Activated gamma-delta T cell treated with Interleukin-2 at 50 U/mL for 16 hours (primary cell): ENCODE measurements around the gene MTERF4.

Experiments
- DNase-seq: peaks from one replicate; pipeline ENCODE4 v3.0.0-alpha.2; 2020

MTERF4 gene

DNA sequence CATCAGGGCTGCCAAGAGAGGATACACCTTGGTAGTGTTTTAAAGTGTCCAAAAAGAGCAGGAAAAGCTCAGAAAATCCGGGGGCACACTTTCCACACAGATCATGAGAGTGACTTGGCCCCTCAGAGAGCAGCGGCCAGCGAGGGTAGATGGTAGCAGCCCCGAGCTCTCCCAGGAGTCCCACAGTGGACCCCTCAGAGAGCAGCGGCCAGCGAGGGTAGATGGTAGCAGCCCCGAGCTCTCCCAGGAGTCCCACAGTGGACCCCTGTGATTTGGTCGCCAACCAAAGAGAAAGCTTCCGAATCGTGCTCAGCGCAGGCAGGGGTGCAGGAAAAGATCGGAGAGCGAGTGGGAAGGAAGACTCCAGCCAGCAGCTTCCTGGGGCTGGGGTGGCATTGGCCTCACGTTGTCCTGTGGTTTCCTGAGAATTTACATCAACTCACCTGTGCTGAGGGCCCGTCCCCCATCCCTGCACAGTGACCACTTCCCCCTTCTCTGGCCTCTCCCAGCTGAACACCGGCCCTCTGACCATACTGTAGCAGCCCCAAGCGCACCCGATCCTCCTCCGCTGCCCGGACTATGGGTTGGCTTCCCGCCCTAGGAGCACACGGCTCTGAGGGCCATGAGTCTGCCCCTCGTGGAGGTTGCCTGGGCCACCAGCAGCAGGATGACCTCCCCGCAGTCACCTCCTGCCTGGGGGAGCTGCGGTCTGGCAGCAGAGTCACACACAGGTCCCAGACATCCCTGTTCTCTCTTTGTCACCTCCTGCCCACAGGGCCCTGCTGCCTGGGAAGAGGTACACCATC is 33.7 kb downstream of the MTERF4 start:
- DNase-seq: no peak

DNA sequence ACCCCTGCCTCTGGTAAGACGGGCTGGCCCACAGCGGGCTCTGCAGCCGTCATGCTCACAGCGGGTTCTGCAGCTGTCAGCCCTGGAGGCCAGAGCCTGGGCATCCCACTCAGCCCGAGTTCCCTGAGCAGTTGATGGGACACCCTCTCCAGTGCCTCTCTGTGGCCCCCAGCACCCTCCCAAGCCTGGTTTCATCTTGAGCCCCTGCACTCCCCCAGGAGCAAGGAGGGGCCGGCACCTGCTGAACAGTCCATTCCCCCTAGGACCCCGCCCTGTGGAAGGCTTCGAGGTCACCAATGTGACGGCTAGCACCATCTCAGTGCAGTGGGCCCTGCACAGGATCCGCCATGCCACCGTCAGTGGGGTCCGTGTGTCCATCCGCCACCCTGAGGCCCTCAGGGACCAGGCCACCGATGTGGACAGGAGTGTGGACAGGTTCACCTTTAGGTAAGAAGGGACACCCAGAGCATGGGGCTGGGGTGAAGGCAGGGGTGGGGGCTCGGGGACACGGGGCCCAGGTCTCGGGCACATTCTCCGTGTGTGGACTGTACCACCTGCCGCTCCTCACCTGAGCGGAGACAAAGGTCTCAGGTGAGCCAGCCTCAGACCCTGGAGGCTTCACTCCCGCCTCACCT is 34.5 kb downstream of the MTERF4 start:
- no peak for DNase-seq

DNA sequence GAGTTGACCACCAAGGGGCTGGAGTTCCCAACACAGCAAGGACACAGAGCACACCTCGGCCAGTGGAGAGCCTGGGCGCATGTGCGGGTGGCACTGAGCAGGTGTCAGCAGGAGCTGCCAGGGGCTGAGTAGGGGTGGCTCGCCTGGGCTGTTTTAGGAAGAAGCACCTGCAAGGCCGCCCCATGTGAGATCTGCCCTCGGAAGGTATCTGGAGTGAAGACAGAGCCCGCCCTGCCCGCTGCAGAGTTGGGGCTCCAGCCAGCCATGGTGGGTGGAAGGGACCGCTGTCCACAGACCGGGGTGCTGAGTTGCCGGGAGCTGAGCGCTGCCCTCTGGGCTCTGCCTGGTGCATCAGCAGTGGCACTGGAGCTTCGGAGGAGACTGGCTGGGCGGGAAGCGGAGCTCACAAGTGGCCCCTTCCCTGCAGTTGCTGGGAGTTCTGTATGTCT is 35.2 kb downstream of the MTERF4 start:
- DNase-seq: no peak

DNA sequence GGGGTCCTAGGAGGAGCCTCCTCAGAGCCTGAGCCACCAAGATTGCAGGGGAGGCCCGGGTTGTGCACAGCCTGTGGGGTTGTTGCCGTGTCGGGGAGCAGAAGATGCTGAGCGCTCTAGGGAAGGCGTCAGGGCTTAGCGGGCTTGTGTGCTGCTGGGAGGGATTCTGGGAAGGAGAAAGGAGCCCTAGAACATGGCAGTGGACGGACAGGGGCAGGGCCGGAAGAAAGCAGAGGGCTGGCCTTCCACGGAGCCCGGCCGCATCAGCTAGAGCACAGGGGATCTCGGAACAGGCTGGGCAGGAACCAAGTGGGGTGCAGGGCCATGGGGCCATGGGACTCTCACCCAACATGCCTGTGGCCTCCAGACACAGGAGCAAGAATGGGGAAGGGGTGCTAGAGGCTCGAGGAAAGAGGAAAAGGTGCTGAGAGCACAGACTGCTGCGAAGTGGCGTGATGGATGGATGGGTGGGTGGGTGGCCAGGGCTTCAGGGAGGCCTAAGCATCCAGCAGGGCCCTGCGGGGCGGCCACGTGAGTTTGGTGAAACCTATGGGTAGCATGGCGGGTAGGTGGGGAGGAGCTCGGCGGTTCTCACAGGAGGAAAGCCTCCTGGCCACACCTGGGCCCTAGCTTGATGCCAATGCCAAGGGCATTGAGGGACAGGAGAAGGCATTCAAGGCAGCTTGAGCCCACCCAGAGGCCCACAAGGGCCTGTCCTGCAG is 35.8 kb downstream of the MTERF4 start:
- no peak for DNase-seq

DNA sequence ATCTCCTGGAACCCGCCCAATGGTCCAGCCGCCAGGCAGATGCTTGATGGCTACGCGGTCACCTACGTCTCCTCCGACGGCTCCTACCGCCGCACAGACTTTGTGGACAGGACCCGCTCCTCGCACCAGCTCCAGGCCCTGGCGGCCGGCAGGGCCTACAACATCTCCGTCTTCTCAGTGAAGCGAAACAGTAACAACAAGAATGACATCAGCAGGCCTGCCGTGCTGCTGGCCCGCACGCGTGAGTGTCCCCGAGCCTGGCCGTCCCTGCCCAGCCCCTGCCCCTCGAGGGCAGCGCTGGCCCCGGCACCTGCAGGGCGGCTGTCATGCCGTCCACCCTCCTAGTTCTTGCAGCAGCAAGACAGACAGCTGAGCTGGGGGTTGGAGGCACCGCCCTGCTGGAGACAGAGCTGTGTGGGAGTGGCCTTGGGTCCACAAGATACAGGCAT is 36.7 kb downstream of the MTERF4 start:
- no peak for DNase-seq

DNA sequence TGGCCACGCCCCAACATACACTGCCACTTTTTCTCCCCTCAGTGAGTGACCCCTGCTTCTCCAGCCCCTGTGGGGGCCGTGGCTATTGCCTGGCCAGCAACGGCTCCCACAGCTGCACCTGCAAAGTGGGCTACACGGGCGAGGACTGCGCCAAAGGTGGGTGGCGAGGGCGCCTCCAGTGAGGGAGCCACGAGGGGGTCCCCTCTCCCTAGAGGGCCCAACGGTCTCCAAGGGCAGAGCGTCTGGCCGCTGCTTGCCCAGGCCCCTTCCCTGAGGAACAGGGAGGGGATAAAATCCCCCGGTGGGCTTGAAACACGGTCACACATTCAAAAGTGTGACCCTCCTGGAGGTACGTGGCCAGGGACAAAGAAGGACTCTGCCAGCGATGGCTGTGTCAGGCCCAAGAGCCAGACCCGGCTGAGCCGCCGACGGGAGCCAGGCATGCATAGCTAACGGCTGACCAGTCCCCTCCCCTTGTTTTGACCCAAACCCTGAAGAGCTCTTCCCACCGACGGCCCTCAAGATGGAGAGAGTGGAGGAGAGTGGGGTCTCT is 37.2 kb downstream of the MTERF4 start:
- no peak for DNase-seq

DNA sequence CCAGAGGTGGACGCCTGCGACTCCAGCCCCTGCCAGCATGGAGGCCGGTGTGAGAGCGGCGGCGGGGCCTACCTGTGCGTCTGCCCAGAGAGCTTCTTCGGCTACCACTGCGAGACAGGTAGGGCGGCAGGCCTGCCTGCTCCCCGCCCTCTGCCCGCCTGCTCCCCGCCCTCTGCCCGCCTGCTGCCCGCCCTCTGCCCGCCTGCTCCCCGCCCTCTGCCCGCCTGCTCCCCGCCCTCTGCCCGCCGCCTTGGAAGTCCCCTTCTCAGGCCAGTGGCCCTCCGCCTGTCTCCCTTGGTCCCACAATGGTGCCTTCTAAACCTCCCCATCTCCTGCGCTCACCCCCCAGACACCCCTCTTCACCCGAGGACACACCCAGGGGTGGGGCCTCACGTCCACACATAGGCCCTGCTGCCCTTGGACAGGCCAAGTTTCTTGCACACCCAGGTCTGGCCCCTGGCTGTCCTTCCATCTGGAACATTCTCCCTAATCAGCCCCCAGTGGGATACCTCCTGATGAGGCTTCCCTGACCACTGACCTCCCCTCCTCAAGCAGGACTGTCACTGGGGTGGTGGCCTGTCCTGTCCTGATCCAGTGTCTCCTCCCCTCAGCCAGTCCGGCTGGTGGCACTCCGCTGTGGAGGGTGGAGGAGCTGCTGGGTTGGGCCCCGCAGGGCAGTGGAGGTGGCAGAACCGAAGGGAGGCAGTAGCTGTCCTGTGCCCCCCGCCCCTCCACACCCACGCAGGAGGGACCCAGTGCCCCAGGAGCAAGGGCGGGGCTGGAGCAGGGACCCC is 37.9 kb downstream of the MTERF4 start:
- peak; percentile 43 for DNase-seq

DNA sequence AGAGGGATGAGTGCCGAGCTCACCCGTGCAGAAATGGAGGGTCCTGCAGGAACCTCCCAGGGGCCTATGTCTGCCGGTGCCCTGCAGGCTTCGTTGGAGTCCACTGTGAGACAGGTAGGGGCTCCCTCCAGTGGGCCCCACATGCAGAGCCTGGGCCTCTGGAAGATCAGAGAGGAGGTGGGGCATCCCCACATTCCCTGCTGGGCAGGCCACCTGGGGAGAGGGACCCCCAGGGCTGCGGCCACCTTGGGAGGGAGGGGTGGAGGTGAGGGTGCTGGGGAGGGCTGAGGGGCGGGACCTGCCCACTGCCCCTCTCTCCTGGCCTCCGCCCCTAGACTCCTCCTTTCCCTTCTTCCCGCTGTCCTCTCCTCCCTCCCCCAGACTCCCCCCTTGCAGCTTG is 38.5 kb downstream of the MTERF4 start:
- DNase-seq: no peak

DNA sequence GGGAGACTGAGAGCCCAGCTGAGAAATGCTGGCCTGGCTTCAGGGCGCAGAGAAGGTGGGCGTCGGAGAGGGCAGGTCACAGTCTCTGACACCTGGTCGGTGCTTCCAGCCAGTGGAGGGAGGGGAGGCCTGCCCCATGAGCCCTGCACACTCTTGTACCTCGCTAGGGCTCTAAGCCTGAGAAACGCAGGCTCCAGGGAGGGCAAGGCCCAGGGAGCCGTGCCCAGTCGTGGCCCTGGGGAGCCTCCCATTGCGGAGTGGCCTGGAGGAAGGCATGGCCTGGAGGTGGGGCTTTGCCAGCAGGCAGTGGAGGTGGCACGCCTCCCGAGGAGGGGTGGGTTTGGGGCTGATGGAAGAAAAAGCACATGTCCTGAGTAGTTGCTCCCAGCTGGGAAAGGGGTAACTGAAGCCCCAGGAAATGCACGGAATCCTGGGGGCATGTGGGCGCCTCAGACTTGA is 39.0 kb downstream of the MTERF4 start:
- DNase-seq: no peak

DNA sequence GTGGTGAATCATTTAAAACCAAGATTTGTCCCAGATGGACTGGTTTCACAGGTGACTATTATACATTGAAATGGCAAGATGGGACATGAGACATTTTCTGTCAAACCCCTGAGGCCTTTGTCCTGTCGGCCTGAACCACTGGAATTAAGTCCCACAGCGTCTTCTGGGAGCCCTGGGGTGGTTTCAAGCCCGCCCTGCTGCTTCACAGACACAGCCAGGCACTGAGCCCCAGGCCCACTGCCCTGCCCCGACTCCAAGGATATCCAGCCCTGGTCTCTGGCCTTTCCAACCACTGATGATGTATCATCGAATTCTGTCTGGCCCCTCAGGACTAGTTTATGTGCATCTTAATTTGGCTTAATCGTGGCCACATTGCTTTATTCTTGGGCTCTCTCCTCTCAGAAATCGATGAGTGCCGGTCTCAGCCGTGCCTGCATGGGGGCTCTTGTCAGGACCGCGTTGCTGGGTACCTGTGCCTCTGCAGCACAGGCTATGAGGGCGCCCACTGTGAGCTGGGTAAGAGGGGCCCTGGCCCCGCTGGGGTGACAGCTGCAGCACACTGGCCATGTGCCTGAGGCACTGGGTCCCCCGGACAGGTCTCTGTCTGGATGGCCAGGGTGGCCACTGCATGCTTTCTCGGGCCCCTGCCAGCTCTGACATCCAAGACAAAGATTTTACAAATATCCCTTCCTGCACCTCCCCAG is 39.5 kb downstream of the MTERF4 start:
- DNase-seq: no peak

DNA sequence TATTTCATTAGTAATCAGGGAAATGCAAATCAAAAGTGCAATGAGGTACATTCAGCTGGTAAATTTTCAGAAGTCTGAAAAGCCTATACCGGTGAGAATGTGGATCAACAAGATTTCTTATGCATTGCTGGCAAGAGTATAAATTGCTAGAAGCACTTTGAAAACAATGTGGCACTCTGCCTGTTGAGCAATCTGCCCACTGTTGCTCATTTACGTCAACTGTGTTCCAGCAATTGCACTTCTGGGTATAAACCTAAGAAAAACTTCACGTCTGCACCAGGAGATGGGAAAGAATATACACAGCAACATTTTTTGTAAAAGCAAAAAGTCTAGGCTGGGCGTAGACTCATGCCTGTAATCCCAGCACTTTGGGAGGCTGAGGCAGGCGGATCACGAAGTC is 40.8 kb downstream of the MTERF4 start:
- no peak for DNase-seq

DNA sequence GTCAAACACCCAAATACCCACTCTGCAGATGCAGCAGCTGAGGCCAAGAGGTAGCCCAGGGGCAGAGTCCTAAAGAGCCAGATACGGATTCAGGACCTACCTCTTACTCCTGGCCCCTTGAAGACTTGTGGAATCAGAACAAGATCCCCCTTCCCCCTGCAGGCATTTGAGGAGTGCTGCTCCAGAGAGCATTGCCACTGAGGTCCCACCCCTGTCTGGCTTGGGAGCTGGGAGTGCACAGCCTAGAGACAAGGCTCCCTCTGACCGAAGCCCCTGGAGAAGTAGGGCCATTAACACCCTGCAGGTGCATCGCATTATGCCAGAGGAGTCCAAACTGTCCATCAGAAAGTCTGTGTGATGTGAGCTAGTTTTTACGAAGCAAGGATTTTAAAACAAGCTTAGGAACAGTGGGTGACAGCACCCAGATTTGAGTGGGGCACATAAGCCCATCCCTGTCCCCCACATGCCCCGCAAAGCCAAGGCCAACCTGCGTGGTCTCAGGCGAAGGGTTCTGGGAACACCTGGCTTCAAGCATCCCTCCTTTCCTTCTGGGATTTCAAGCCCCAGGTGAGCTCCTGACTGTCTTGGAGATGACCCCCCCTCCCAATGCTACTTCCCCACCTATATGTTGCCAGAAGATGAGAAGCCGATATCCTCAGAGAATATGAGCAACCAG is 48.4 kb downstream of the MTERF4 start:
- DNase-seq: no peak

DNA sequence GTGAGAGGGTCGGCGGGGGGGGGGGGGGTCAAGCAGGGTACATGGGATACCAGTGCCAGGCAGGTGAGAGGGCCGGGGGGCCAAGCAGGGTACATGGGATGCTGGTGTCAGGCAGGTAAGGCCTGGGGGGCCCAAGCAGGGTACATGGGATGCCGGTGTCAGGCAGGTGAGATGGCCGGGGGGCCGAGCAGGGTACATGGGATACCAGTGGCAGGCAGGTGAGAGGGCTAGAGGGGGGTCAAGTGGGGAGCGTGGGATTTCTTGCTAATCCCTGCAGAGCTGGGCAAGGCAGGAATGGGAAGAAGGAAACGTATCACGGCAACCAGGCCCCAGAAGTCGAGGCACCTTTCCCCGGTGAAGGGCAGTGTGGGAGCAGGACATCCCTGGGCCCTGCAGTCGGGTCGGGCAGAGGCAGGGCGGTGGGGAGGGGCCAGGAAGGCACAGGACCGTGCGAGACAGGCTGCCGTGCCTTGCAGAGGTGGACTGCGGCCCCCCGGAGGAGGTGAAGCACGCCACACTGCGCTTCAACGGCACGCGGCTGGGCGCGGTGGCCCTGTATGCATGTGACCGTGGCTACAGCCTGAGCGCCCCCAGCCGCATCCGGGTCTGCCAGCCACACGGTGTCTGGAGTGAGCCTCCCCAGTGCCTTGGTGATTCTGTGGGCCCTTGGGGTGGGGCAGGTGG is 49.3 kb downstream of the MTERF4 start:
- no peak for DNase-seq

DNA sequence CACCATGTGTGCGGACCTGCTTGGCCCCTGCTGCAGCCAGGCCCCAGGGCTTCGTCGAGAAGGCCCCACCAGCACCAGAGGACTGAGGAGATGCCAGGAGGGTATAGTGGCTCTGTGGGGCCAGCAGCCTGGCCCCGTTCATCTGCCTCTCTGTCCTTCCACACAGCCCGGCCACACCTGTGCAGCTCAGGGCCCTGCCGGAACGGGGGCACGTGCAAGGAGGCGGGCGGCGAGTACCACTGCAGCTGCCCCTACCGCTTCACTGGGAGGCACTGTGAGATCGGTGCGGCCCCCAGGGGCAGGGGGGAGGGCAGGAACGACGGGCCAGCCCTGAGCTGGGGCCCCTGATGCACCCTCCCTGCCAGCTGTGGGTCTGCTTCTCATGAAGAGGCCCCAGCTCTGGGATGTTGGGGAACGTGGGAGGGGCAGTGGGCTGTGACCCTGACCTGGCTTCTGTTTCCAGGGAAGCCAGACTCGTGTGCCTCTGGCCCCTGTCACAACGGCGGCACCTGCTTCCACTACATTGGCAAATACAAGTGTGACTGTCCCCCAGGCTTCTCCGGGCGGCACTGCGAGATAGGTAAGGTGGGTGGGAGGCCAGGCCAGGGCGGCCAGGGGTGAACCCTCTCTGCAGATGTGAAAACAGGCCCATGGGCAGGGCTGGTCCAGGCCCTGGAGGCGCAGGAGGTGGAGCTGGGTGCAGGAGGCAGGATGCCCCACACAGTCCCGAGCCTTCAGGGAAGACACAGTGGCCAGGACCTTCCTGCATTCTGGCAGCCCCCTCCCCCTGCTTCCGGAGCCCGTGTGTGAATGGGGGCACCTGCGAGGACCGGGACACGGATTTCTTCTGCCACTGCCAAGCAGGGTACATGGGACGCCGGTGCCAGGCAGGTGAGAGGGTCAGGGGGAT is 50.3 kb downstream of the MTERF4 start:
- no peak for DNase-seq

DNA sequence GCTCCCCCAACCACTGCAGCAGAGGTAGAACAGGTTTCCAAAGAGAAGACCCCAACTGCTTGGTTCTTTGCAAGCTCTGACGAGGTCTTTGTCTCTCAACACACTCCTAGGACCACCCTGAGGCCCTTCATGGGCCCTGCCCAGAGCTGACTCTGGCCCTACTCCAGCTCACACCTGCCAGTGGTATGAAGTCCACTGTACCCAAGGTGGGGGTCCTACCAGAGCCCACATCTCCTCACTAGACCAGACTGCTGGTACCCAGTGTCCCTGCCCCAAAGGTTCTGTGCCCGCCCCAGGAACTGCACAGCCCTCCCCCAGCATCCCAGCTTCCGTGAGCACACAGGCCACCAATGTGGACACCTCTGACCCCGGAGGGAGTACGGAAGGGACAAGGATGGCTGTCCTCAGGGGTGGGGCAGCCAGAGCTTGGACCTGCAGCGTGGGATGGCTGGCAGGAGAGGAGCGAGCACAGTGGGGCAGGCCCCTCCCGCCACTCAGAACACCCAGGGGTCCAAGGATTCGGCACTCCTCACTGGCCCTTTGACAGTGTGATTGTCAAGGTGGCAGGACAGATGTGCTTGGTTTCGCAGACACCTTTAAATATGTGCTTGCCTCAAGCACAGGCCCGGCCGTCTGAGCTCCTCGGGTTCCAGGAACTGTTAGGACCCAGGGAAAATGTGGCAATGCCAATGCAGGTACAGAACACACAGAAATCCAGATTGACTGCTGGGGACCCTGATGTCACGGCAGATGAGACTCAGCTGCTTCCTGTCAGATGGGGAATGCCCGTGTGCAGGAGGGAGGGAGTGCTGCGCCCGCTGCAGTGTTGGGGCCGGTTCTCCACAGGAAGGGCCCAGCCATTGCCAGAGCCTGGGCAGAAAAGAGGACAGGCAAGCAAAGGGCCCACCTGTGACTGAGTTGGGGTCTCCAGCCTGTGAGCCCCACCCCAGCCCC is 51.2 kb downstream of the MTERF4 start:
- no peak for DNase-seq

DNA sequence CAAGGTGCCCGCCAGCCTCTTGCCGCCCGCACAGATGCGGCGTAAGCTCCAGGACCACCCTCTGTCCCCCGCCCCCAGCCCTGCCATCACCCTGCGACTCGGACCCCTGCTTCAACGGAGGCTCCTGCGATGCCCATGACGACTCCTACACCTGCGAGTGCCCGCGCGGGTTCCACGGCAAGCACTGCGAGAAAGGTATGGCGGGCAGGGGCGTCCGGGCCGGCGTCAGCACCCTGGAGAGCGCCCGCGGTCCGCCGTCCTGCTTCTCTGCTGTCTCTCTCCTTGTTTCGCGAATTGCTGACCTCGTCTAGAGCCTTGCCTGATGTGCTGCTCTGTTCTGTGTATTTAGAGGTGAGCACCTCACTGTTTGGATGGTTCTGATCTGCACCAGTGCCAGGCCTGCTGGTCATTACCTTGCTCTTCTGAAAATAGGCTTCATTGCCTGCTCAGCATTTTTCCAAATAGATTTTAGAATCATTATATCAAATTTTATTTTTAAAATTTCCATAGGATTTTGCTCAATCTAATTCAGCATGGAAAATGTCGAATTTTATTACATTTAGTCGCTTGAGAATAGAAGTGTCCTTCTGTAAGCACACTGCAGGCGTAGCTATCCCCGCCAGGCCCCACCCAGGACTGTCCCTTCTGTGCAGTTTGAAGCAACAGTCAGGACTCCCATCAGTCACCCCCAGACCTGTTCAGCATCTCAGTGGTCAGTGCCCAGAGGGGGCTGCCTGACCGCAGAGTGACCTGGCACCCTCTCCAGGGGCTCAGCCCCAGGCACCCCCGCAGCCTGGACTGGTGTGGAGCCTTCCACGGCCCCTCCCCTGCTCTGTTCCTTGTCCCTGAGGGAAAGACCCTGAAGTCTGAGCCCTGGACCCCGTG is 52.1 kb downstream of the MTERF4 start:
- DNase-seq: no peak

DNA sequence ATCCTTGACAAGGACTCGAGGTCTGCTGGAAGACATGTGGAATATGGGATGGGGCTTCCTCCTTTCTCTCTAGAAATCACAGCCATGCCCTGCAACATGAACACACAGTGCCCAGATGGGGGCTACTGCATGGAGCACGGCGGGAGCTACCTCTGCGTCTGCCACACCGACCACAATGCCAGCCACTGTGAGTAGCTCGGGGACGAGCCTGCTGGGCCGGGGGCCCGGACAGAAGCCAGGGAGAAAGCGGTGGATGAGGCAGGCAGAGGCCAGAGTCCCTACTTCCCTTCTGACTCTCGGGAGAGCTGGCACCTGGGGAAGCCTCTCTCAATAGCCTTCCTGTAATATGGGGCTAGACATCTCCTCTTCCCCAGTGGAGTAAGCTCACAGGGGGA is 53.1 kb downstream of the MTERF4 start:
- DNase-seq: no peak
